Measurements from ENCODE around the gene ATP1B4.

DNA sequence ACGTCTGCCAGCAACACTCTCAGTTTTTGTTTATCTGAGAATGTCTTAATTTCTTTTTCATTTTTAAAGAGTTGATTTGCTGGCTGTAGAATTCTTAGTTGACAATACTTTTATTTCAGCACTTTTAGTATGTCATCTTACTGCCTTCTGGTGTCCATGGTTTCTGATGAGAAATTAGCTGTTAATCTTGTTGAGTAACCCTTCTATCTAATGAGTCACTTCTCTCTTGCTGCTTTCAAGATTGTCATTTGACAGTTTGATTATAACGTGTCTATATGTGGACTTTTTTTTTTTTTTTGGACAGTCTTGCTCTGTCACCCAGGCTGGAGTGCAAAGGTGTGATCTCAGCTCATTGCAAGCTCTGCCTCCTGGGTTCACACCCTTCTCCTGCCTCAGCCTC is 26.6 kb upstream of the ATP1B4 start:
- TF ChIP-seq NR3C1 (CRISPR knock-in tag; IDR thresholded peaks at IDR 0.05), result no peak
- TF ChIP-seq ARNT (IDR thresholded peaks at IDR 0.05), result no peak
- TF ChIP-seq FOSL1 (CRISPR knock-in tag; IDR thresholded peaks at IDR 0.05; ENCODE audit: borderline replicate concordance), result no peak
- TF ChIP-seq, protein P1, sequence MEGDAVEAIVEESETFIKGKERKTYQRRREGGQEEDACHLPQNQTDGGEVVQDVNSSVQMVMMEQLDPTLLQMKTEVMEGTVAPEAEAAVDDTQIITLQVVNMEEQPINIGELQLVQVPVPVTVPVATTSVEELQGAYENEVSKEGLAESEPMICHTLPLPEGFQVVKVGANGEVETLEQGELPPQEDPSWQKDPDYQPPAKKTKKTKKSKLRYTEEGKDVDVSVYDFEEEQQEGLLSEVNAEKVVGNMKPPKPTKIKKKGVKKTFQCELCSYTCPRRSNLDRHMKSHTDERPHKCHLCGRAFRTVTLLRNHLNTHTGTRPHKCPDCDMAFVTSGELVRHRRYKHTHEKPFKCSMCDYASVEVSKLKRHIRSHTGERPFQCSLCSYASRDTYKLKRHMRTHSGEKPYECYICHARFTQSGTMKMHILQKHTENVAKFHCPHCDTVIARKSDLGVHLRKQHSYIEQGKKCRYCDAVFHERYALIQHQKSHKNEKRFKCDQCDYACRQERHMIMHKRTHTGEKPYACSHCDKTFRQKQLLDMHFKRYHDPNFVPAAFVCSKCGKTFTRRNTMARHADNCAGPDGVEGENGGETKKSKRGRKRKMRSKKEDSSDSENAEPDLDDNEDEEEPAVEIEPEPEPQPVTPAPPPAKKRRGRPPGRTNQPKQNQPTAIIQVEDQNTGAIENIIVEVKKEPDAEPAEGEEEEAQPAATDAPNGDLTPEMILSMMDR (CRISPR knock-in tag; IDR thresholded peaks at IDR 0.05), result no peak
- no peak for TF ChIP-seq ZNF138 (CRISPR knock-in tag; IDR thresholded peaks at IDR 0.05; ENCODE audit: low read depth)
- TF ChIP-seq SMAD1 (CRISPR knock-in tag; IDR thresholded peaks at IDR 0.05; ENCODE audit: borderline replicate concordance, low read depth), result no peak
